Psoas muscle (tissue), 8 donors: ENCODE results near the gene PCDH9. TPM values are rescaled to one million over a fixed set of nuclear protein-coding genes. Genes with fewer than 3 reads are reported as not detected.

Experiments
- ATAC-seq, 4 donors: fragments of 200-7000 bp; cut with Tn5 transposase; one replicate each; pipeline ENCODE4 v1.9.1; 2020; ENCODE audit warnings: moderate library complexity in 3 of 4, mild to moderate bottlenecking in 2 of 4
- DNase-seq, 2 donors: peaks; one replicate each; pipeline ENCODE4 v3.0.0-alpha.2; 2020
- H3K27ac ChIP-seq: fragments of 200-600 bp; one replicate; pipeline ENCODE4 v1.8.0; 2022
- H3K27me3 ChIP-seq, 3 donors: fragments of 200-600 bp in 1 of 3; one replicate each; pipeline versions ENCODE4 v1.6.1 to v1.8.0; 2013 to 2022; ENCODE audit warnings: low read length in 2 of 3, mild to moderate bottlenecking in 2 of 3, moderate library complexity in 1 of 3; ENCODE audit not compliant: insufficient read depth in 3 of 3
- H3K36me3 ChIP-seq, 2 donors: fragments of 200-600 bp in 1 of 2; one replicate each; pipeline versions ENCODE4 v1.6.1 to v1.8.0; 2013 to 2022; ENCODE audit warnings: low read depth in 1 of 2, mild to moderate bottlenecking in 1 of 2, moderate library complexity in 1 of 2; ENCODE audit not compliant: insufficient read depth in 1 of 2
- H3K4me1 ChIP-seq: fragments of 200-600 bp; one replicate; pipeline ENCODE4 v1.8.0; 2022
- H3K4me3 ChIP-seq: fragments of 200-600 bp; one replicate; pipeline ENCODE4 v1.8.0; 2022; ENCODE audit warnings: mild to moderate bottlenecking
- H3K9me3 ChIP-seq: fragments of 200-600 bp; one replicate; pipeline ENCODE4 v1.8.0; 2022
- CTCF ChIP-seq: fragments of 200-600 bp; IDR thresholded peaks from one replicate; pipeline ENCODE4 v1.8.0; 2022; ENCODE audit warnings: antibody characterized with exemption
- whole genome bisulfite sequencing, 3 donors: extraction: QIAGEN DNeasy Blood & Tissue Kit; methylation state at CpG; one replicate each; pipeline versions ENCODE4 v1.1.6 to v1.1.7; 2013; 5-methylcytosine and 5-hydroxymethylcytosine counted together
- intact Hi-C, 2 donors: fragments of 100-400 bp; cut with DNase I; formaldehyde crosslinking; loops; one replicate each; pipeline versions ENCODE4 v1.11.0 to v1.14.2; 2022
- polyA plus RNA-seq, 3 donors: library from polyadenylated mRNA; stranded (reverse); fragments of 200-250 nt; gene quantifications; one replicate each; pipeline ENCODE4 v1.2.3, GENCODE V29; 2013
- total RNA-seq, 4 donors: library from RNA; stranded (reverse); fragmentation: NEBNext Ultra II Directional in 2 of 4; extraction: Animal tissue kit (Norgen Biotek cat#: 25700) in 2 of 4; gene quantifications; one replicate each; pipeline versions ENCODE4 v1.2.1 to v1.2.4, GENCODE V29; 2021 to 2023
- donor health status: healthy with polysubstance abuse.
- donor health status: DM: no; HTN: no; CAD: no; lungs with moderate emphysema.
- donor health status: Bipolar disorder and iron deficiency.
- donor health status: healthy.
- donor health status: DM: yes; HTN: yes; CAD: no.
- donor health status: DM: no; HTN: no; CAD: no.
- donor health status: DM: no; HTN: no; CAD: no.
- donor health status: DM: yes; HTN: yes; CAD: no.

The PCDH9 gene
- total and polyA plus RNA-seq, 7 donors: 0.27 to 4.9 (median 2.1) TPM

- Histone ChIP-seq H3K36me3 (no peaks in the 10 kb centered on the region), H3K4me1 (no peaks in the 10 kb centered on the region), H3K9me3 (no peaks in the 10 kb centered on the region), H3K27me3 (no peaks in the 10 kb centered on the region), H3K27ac (no peak overlapping the region), H3K4me3 (no peak overlapping the region)
- intact Hi-C loops: no loop called here
- DNase-seq (no peak), ATAC-seq (no peak)
- WGBS, 3 donors: 67 to 69% (median 67%) methylated on average over 5 of the region's 5 CpGs
- TF ChIP-seq CTCF: no peak
These were observed 308.7 kb downstream of the PCDH9 start for GRCh38 chr13:66921437-66921836.

- H3K4me3 ChIP-seq: no peak overlapping the region
- no peaks in the 10 kb centered on the region for H3K4me1 ChIP-seq
- DNase-seq (no peak), ATAC-seq (no peak)
- TF ChIP-seq CTCF: no peak
- intact Hi-C loops: no loop called here
- no peaks in the 10 kb centered on the region for H3K36me3 ChIP-seq
- no peak overlapping the region for H3K27ac ChIP-seq
- 62 to 74% (median 63%) methylated on average over 1 of the region's 1 CpG for WGBS, 3 donors
- H3K27me3 ChIP-seq: no peaks in the 10 kb centered on the region
- H3K9me3 ChIP-seq: no peaks in the 10 kb centered on the region
These were observed 314.4 kb downstream of the PCDH9 start for GRCh38 chr13:66915596-66916185.

- Histone ChIP-seq H3K36me3 (no peaks in the 10 kb centered on the region), H3K9me3 (no peaks in the 10 kb centered on the region), H3K27ac (no peak overlapping the region), H3K4me3 (no peak overlapping the region), H3K27me3 (no peaks in the 10 kb centered on the region), H3K4me1 (no peaks in the 10 kb centered on the region)
- ATAC-seq (no peak), DNase-seq (no peak)
- 63 to 72% (median 70%) methylated on average over 4 of the region's 4 CpGs for WGBS, 3 donors
- intact Hi-C loops: no loop called here
- TF ChIP-seq CTCF: no peak
These were observed 316.0 kb downstream of the PCDH9 start for GRCh38 chr13:66914155-66914554.

GRCh38 chr13:66911411-66911939 is 318.7 kb downstream of the PCDH9 start:
- DNase-seq (no peak), ATAC-seq (no peak)
- 74 to 83% (median 76%) methylated on average over 4 of the region's 4 CpGs for WGBS, 3 donors
- Histone ChIP-seq H3K9me3 (no peaks in the 10 kb centered on the region), H3K4me3 (no peak overlapping the region), H3K4me1 (no peaks in the 10 kb centered on the region), H3K36me3 (no peaks in the 10 kb centered on the region), H3K27me3 (no peaks in the 10 kb centered on the region), H3K27ac (no peak overlapping the region)
- intact Hi-C loops: no loop called here
- no peak for TF ChIP-seq CTCF

- Histone ChIP-seq H3K27me3 (no peaks in the 10 kb centered on the region), H3K36me3 (no peaks in the 10 kb centered on the region), H3K4me3 (no peak overlapping the region), H3K4me1 (no peaks in the 10 kb centered on the region), H3K9me3 (no peaks in the 10 kb centered on the region), H3K27ac (no peak overlapping the region)
- WGBS, 3 donors: 83 to 85% (median 83%) methylated on average over 3 of the region's 3 CpGs
- DNase-seq (no peak), ATAC-seq (no peak)
- TF ChIP-seq CTCF: no peak
- intact Hi-C loops: no loop called here
These were observed 330.2 kb downstream of the PCDH9 start for GRCh38 chr13:66899955-66900354.
